H1 (cell line): ENCODE results near the gene RTEL1.

ENCODE experiments used
- ATF2 ChIP-seq: IDR thresholded peaks from 2 replicates; pipeline ENCODE4 v1.6.1; 2012; ENCODE audit warnings: low read length, inconsistent platforms
- ATF3 ChIP-seq: IDR thresholded peaks from 2 replicates; pipeline ENCODE4 v1.6.1; 2011; ENCODE audit warnings: low read depth, mild to moderate bottlenecking, low read length; ENCODE audit not compliant: insufficient read depth
- CTCF ChIP-seq, 3 experiments: IDR thresholded peaks; 1 replicate in 2 of 3; 2 replicates in 1 of 3; pipeline versions ENCODE4 v1.5.1 to v1.6.1; 2011; ENCODE audit warnings: low read length in 3 of 3, mild to moderate bottlenecking in 3 of 3, inconsistent platforms in 2 of 3, low read depth in 1 of 3, moderate library complexity in 1 of 3; ENCODE audit not compliant: insufficient read depth in 1 of 3; ENCODE audit errors: control extremely low read depth in 1 of 3
- EP300 ChIP-seq, 2 experiments: IDR thresholded peaks; 1 replicate in 1 of 2; 2 replicates in 1 of 2; pipeline ENCODE4 v1.6.1; 2011 to 2012; ENCODE audit warnings: low read depth in 2 of 2, low read length in 2 of 2, mild to moderate bottlenecking in 2 of 2, borderline replicate concordance in 1 of 2, inconsistent platforms in 1 of 2, moderate library complexity in 1 of 2
- EZH2 ChIP-seq: fragments of 200-600 bp; sonication (generic); IDR thresholded peaks from 2 replicates; pipeline ENCODE4 v1.7.1; 2012; ENCODE audit warnings: low read depth, mild to moderate bottlenecking, moderate library complexity, low read length, inconsistent platforms; ENCODE audit not compliant: severe bottlenecking
- GABPA ChIP-seq: IDR thresholded peaks from 2 replicates; pipeline ENCODE4 v1.6.1; 2011; ENCODE audit warnings: mild to moderate bottlenecking, low read length, moderate library complexity, borderline replicate concordance; ENCODE audit not compliant: insufficient read depth
- HDAC6 ChIP-seq: IDR thresholded peaks from one replicate; pipeline ENCODE4 v1.7.1; 2012; ENCODE audit warnings: low read depth, mild to moderate bottlenecking, inconsistent platforms, low read length, moderate library complexity
- MAFK ChIP-seq: IDR thresholded peaks from 2 replicates; pipeline ENCODE4 v1.6.1; 2012; ENCODE audit warnings: low read depth, mild to moderate bottlenecking, improper control_type of control experiment, low read length
- POLR2A ChIP-seq, 2 experiments: IDR thresholded peaks; 1 replicate in 1 of 2; 2 replicates in 1 of 2; pipeline ENCODE4 v1.6.1; 2011; ENCODE audit warnings: low read depth in 2 of 2, low read length in 2 of 2, mild to moderate bottlenecking in 2 of 2; ENCODE audit errors: control extremely low read depth in 1 of 2
- POLR2AphosphoS5 ChIP-seq: IDR thresholded peaks from 2 replicates; pipeline ENCODE4 v1.6.1; 2011; ENCODE audit warnings: low read depth, low read length
- RAD21 ChIP-seq, 2 experiments: IDR thresholded peaks in 1 of 2; conservative IDR thresholded peaks in 1 of 2; 2 replicates each; pipeline ENCODE4 v1.6.1; 2011; ENCODE audit warnings: low read depth in 2 of 2, low read length in 2 of 2, improper control_type of control experiment in 1 of 2, inconsistent platforms in 1 of 2, mild to moderate bottlenecking in 1 of 2, moderate library complexity in 1 of 2
- RFX5 ChIP-seq: IDR thresholded peaks from 2 replicates; pipeline ENCODE4 v1.6.1; 2011; ENCODE audit warnings: low read depth, low read length, improper control_type of control experiment, borderline replicate concordance
- SIX5 ChIP-seq: IDR thresholded peaks from 2 replicates; pipeline ENCODE4 v1.6.1; 2011; ENCODE audit warnings: mild to moderate bottlenecking, low read depth, low read length
- SP4 ChIP-seq: IDR thresholded peaks from 2 replicates; pipeline ENCODE4 v1.6.1; 2012; ENCODE audit warnings: low read length, inconsistent platforms

- no peak for TF ChIP-seq POLR2AphosphoS5
- TF ChIP-seq ATF2 = no peak
- no peak for TF ChIP-seq EP300 (IDR thresholded peaks at IDR 0.05; ENCODE audit: borderline replicate concordance in 1 of 2, low read depth in 2 of 2, low read length in 2 of 2)
- TF ChIP-seq SP4 = no peak
- peak; percentile 31 for TF ChIP-seq EZH2
- no peak for TF ChIP-seq HDAC6
- TF ChIP-seq CTCF (IDR thresholded peaks at IDR 0.05; ENCODE audit: control extremely low read depth in 1 of 3, insufficient read depth in 1 of 3, low read depth in 1 of 3, low read length in 3 of 3) = no peak
- TF ChIP-seq POLR2A (IDR thresholded peaks at IDR 0.05; ENCODE audit: control extremely low read depth in 1 of 2, low read depth in 2 of 2, low read length in 2 of 2) = no peak
- TF ChIP-seq RFX5 = no peak
- no peak for TF ChIP-seq SIX5
- no peak for TF ChIP-seq ATF3
- TF ChIP-seq GABPA = no peak
- no peak for TF ChIP-seq RAD21 (IDR thresholded peaks at IDR 0.05 in 1 of 2, conservative IDR thresholded peaks at IDR 0.05 in 1 of 2; ENCODE audit: low read depth in 2 of 2, low read length in 2 of 2)
- no peak for TF ChIP-seq MAFK
Measured at GRCh38 chr20:63652192-63652980, 5.7 kb upstream of the RTEL1 start.
